Ishikawa (cell line): ENCODE measurements around the gene PLA2G2F.

Experiments
- CEBPB ChIP-seq: IDR thresholded peaks from 2 replicates; pipeline ENCODE4 v1.6.1; 2012
- CREB1 ChIP-seq: IDR thresholded peaks from 2 replicates; pipeline ENCODE4 v1.6.1; 2012; ENCODE audit warnings: low read depth
- EGR1 ChIP-seq: IDR thresholded peaks from 2 replicates; pipeline ENCODE4 v1.6.1; 2012
- EP300 ChIP-seq: IDR thresholded peaks from 2 replicates; pipeline ENCODE4 v1.6.1; 2012; ENCODE audit warnings: borderline replicate concordance
- FOXM1 ChIP-seq: IDR thresholded peaks from 2 replicates; pipeline ENCODE4 v1.6.1; 2012; ENCODE audit warnings: low read depth, borderline replicate concordance
- NFIC ChIP-seq: IDR thresholded peaks from 2 replicates; pipeline ENCODE4 v1.6.1; 2012
- RAD21 ChIP-seq: IDR thresholded peaks from 2 replicates; pipeline ENCODE4 v1.6.1; 2012; ENCODE audit warnings: low read depth
- TAF1 ChIP-seq: IDR thresholded peaks from 2 replicates; pipeline ENCODE4 v1.6.1; 2012; ENCODE audit warnings: low read depth, mild to moderate bottlenecking
- TCF12 ChIP-seq: IDR thresholded peaks from 2 replicates; pipeline ENCODE4 v1.6.1; 2012; ENCODE audit warnings: low read depth
- TEAD4 ChIP-seq: IDR thresholded peaks from 2 replicates; pipeline ENCODE4 v1.6.1; 2012
- YY1 ChIP-seq: IDR thresholded peaks from 2 replicates; pipeline ENCODE4 v1.6.1; 2012; ENCODE audit warnings: low read depth
- ZBTB7A ChIP-seq: IDR thresholded peaks from 2 replicates; pipeline ENCODE4 v1.6.1; 2012; ENCODE audit warnings: low read depth
- TF ChIP-seq, protein P1 (sequence below): IDR thresholded peaks from 2 replicates; pipeline ENCODE4 v1.6.1; 2012
- TF ChIP-seq, protein P2 (sequence below): IDR thresholded peaks from 2 replicates; pipeline ENCODE4 v1.6.1; 2012
- TF ChIP-seq, protein P3 (sequence below): IDR thresholded peaks from 2 replicates; pipeline ENCODE4 v1.6.1; 2012; ENCODE audit warnings: low read depth, mild to moderate bottlenecking

The PLA2G2F gene

GRCh38 chr1:20189664-20190063 is 50.5 kb downstream of the PLA2G2F start:
- TF ChIP-seq CREB1, result no peak
- TF ChIP-seq EP300, result no peak
- no peak for TF ChIP-seq ZBTB7A
- TF ChIP-seq TAF1, result no peak
- TF ChIP-seq, protein P1, sequence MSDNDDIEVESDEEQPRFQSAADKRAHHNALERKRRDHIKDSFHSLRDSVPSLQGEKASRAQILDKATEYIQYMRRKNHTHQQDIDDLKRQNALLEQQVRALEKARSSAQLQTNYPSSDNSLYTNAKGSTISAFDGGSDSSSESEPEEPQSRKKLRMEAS, result no peak
- no peak for TF ChIP-seq YY1

DNA sequence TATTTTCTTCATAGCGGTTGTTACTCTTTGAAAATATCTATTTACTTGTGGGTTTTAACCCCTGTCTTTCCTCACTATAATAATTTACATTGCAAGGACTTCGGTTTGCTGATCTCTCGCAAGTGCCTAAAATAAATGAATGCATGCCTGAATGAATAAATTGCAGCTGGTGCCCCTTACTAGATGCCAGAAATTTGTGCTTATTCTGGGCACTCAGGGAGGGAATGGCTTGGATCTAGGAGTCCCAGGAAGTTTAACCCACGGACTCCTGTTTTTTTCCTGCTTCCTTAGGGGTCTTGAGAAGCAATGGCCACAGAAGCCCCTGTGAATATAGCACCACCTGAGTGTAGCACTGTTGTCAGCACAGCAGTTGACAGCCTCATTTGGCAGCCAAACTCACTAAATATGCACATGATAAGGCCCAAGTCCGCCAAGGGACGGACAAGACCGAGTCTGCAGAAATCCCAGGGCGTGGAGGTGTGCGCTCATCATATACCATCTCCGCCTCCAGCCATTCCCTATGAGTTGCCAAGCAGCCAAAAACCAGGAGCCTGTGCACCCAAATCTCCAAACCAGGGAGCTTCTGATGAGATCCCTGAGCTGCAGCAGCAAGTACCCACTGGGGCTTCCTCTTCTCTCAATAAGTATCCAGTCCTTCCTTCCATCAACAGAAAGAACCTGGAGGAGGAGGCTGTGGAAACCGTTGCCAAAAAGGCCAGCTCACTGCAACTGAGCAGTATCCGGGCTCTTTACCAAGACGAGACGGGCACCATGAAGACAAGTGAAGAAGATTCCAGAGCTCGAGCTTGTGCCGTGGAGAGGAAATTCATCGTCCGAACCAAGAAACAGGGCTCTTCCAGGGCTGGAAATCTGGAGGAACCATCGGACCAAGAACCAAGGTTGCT is 51.4 kb downstream of the PLA2G2F start:
- TF ChIP-seq CEBPB, result no peak
- no peak for TF ChIP-seq CREB1

- TF ChIP-seq RAD21 (no peak), EGR1 (no peak), CREB1 (no peak), EP300 (no peak), YY1 (no peak), TEAD4 (no peak), TCF12 (no peak), TAF1 (no peak), CEBPB (no peak), ZBTB7A (no peak)
- TF ChIP-seq, protein P2, sequence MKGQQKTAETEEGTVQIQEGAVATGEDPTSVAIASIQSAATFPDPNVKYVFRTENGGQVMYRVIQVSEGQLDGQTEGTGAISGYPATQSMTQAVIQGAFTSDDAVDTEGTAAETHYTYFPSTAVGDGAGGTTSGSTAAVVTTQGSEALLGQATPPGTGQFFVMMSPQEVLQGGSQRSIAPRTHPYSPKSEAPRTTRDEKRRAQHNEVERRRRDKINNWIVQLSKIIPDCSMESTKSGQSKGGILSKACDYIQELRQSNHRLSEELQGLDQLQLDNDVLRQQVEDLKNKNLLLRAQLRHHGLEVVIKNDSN, result no peak
- TF ChIP-seq, protein P1, result no peak
Measured at GRCh38 chr1:20191266-20191825, 52.2 kb downstream of the PLA2G2F start.

DNA sequence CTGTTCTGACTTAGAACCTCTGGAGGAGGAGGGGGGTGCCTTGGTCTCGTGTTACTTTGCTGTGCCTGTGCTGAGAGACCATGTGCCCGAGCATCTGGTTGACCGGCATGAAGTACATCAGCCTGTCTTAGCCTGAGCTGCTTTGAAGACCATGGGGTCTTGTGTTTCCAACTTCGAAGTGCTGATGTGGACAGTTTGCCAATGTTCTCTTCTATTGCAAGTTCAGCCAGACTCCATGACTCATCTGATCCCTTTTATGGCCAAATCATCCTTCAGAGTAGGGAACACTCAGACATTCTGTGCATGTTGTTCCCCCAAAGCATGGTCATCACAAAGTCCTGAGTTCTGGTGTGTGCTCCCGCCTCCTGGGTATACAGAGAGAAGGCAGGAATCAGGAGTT is 53.2 kb downstream of the PLA2G2F start:
- TF ChIP-seq EGR1, result no peak
- TF ChIP-seq ZBTB7A, result no peak
- TF ChIP-seq, protein P1, result no peak
- TF ChIP-seq TAF1, result no peak
- TF ChIP-seq CEBPB, result no peak
- no peak for TF ChIP-seq YY1
- TF ChIP-seq FOXM1, result no peak
- no peak for TF ChIP-seq TCF12
- no peak for TF ChIP-seq CREB1
- no peak for TF ChIP-seq EP300

GRCh38 chr1:20192871-20193411 is 53.8 kb downstream of the PLA2G2F start:
- TF ChIP-seq TAF1, result no peak
- TF ChIP-seq EGR1, result no peak
- TF ChIP-seq CREB1, result no peak
- no peak for TF ChIP-seq TEAD4
- TF ChIP-seq NFIC, result no peak
- TF ChIP-seq YY1, result no peak
- no peak for TF ChIP-seq EP300
- no peak for TF ChIP-seq RAD21
- TF ChIP-seq, protein P3, sequence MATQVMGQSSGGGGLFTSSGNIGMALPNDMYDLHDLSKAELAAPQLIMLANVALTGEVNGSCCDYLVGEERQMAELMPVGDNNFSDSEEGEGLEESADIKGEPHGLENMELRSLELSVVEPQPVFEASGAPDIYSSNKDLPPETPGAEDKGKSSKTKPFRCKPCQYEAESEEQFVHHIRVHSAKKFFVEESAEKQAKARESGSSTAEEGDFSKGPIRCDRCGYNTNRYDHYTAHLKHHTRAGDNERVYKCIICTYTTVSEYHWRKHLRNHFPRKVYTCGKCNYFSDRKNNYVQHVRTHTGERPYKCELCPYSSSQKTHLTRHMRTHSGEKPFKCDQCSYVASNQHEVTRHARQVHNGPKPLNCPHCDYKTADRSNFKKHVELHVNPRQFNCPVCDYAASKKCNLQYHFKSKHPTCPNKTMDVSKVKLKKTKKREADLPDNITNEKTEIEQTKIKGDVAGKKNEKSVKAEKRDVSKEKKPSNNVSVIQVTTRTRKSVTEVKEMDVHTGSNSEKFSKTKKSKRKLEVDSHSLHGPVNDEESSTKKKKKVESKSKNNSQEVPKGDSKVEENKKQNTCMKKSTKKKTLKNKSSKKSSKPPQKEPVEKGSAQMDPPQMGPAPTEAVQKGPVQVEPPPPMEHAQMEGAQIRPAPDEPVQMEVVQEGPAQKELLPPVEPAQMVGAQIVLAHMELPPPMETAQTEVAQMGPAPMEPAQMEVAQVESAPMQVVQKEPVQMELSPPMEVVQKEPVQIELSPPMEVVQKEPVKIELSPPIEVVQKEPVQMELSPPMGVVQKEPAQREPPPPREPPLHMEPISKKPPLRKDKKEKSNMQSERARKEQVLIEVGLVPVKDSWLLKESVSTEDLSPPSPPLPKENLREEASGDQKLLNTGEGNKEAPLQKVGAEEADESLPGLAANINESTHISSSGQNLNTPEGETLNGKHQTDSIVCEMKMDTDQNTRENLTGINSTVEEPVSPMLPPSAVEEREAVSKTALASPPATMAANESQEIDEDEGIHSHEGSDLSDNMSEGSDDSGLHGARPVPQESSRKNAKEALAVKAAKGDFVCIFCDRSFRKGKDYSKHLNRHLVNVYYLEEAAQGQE, result no peak
- no peak for TF ChIP-seq TCF12
- TF ChIP-seq CEBPB, result no peak
- TF ChIP-seq FOXM1, result no peak
- TF ChIP-seq, protein P2, result no peak
- no peak for TF ChIP-seq ZBTB7A
- TF ChIP-seq, protein P1, result no peak

- TF ChIP-seq, protein P3, result no peak
- no peak for TF ChIP-seq EGR1
- no peak for TF ChIP-seq ZBTB7A
- no peak for TF ChIP-seq TEAD4
- no peak for TF ChIP-seq NFIC
- no peak for TF ChIP-seq EP300
- TF ChIP-seq CREB1, result no peak
- no peak for TF ChIP-seq FOXM1
- no peak for TF ChIP-seq TAF1
- no peak for TF ChIP-seq CEBPB
- TF ChIP-seq RAD21, result no peak
- TF ChIP-seq YY1, result no peak
Measured at GRCh38 chr1:20194224-20194623, 55.1 kb downstream of the PLA2G2F start.
